Parathyroid adenoma (tissue), 2 donors: ENCODE measurements around the gene PTPRB.

Experiments
- H2AFZ ChIP-seq: fragments of 300-600 bp; sonication (generic); one replicate; pipeline ENCODE4 v1.7.0; 2017; ENCODE audit warnings: antibody characterized with exemption, mild to moderate bottlenecking
- H3K27ac ChIP-seq: fragments of 300-600 bp; sonication (generic); one replicate; pipeline ENCODE4 v1.7.0; 2017
- H3K27me3 ChIP-seq: fragments of 300-600 bp; sonication (generic); one replicate; pipeline ENCODE4 v1.7.0; 2017; ENCODE audit warnings: low read length; ENCODE audit not compliant: control insufficient read depth, insufficient read depth
- H3K36me3 ChIP-seq: fragments of 300-600 bp; sonication (generic); one replicate; pipeline ENCODE4 v1.7.0; 2017; ENCODE audit warnings: low read length; ENCODE audit not compliant: control insufficient read depth, insufficient read depth
- H3K4me1 ChIP-seq: fragments of 300-600 bp; sonication (generic); one replicate; pipeline ENCODE4 v1.7.0; 2017; ENCODE audit warnings: control low read depth
- H3K4me2 ChIP-seq: fragments of 300-600 bp; sonication (generic); one replicate; pipeline ENCODE4 v1.7.0; 2017; ENCODE audit warnings: low read length
- H3K4me3 ChIP-seq: fragments of 300-600 bp; sonication (generic); one replicate; pipeline ENCODE4 v1.7.0; 2017; ENCODE audit warnings: low read depth, low read length
- H3K79me2 ChIP-seq: fragments of 300-600 bp; sonication (generic); one replicate; pipeline ENCODE4 v1.7.0; 2017; ENCODE audit warnings: control low read depth
- H3K9ac ChIP-seq: fragments of 300-600 bp; sonication (generic); one replicate; pipeline ENCODE4 v1.7.0; 2017; ENCODE audit warnings: mild to moderate bottlenecking
- H3K9me3 ChIP-seq: fragments of 300-600 bp; sonication (generic); one replicate; pipeline ENCODE4 v1.7.0; 2017; ENCODE audit warnings: low read length; ENCODE audit not compliant: control insufficient read depth
- TF ChIP-seq, protein P1 (sequence below): fragments of 300-600 bp; sonication (generic); IDR thresholded peaks from one replicate; pipeline ENCODE4 v1.7.0; 2017; ENCODE audit warnings: antibody characterized with exemption, mild to moderate bottlenecking
- donor health status: primary hyperparathyroidism.

Gene PTPRB

DNA sequence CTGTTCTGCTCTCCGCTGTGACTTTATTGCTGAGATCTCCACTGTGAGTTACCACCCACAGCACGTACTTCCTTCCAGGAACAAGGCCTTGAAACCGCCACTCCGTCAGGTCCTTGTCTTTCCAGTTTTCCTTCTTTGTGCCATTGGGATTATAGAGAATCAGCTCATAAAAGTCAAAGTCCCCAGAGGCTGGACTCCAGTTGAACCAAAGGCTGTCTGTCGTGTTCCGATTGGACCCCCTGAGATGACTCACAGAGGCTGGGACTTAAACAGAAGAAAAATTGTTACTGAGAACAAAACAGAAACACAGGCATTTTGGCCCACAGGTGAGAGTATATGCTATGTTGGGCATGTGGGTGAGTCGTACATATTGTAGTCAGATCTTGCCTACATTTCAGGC, 76.6 kb downstream of the PTPRB start:
- Histone ChIP-seq H3K27ac (no peak overlapping the region), H3K9me3 (no peaks in the 10 kb centered on the region)
- TF ChIP-seq, protein P1, sequence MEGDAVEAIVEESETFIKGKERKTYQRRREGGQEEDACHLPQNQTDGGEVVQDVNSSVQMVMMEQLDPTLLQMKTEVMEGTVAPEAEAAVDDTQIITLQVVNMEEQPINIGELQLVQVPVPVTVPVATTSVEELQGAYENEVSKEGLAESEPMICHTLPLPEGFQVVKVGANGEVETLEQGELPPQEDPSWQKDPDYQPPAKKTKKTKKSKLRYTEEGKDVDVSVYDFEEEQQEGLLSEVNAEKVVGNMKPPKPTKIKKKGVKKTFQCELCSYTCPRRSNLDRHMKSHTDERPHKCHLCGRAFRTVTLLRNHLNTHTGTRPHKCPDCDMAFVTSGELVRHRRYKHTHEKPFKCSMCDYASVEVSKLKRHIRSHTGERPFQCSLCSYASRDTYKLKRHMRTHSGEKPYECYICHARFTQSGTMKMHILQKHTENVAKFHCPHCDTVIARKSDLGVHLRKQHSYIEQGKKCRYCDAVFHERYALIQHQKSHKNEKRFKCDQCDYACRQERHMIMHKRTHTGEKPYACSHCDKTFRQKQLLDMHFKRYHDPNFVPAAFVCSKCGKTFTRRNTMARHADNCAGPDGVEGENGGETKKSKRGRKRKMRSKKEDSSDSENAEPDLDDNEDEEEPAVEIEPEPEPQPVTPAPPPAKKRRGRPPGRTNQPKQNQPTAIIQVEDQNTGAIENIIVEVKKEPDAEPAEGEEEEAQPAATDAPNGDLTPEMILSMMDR: no peak

GRCh38 chr12:70559390-70559789, 77.8 kb downstream of the PTPRB start:
- no peaks in the 10 kb centered on the region for H3K4me1 ChIP-seq
- H3K9me3 ChIP-seq: no peaks in the 10 kb centered on the region
- no peak overlapping the region for H3K4me2 ChIP-seq
- no peaks in the 10 kb centered on the region for H3K27me3 ChIP-seq
- H3K9ac ChIP-seq: no peak overlapping the region
- H3K36me3 ChIP-seq: no peaks in the 10 kb centered on the region
- TF ChIP-seq, protein P1: no peak
- no peaks in the 10 kb centered on the region for H3K79me2 ChIP-seq
- no peak overlapping the region for H3K27ac ChIP-seq
- no peak overlapping the region for H2AFZ ChIP-seq
- no peak overlapping the region for H3K4me3 ChIP-seq

More for the DNA sequence above, 76.6 kb downstream of the PTPRB start:
- no peak overlapping the region for H3K9ac ChIP-seq
- no peaks in the 10 kb centered on the region for H3K27me3 ChIP-seq
- H3K4me1 ChIP-seq: no peaks in the 10 kb centered on the region
- no peaks in the 10 kb centered on the region for H3K79me2 ChIP-seq
- H2AFZ ChIP-seq: no peak overlapping the region
- no peak overlapping the region for H3K4me2 ChIP-seq
- no peak overlapping the region for H3K4me3 ChIP-seq
- H3K36me3 ChIP-seq: no peaks in the 10 kb centered on the region

- Histone ChIP-seq H3K9me3 (no peaks in the 10 kb centered on the region), H3K27me3 (no peaks in the 10 kb centered on the region), H3K36me3 (no peaks in the 10 kb centered on the region), H3K4me2 (no peak overlapping the region), H3K9ac (no peak overlapping the region), H3K4me3 (no peak overlapping the region), H2AFZ (no peak overlapping the region), H3K27ac (no peak overlapping the region), H3K79me2 (no peaks in the 10 kb centered on the region), H3K4me1 (no peaks in the 10 kb centered on the region)
- TF ChIP-seq, protein P1: no peak
Observed at GRCh38 chr12:70557583-70558191, 79.5 kb downstream of the PTPRB start.

DNA sequence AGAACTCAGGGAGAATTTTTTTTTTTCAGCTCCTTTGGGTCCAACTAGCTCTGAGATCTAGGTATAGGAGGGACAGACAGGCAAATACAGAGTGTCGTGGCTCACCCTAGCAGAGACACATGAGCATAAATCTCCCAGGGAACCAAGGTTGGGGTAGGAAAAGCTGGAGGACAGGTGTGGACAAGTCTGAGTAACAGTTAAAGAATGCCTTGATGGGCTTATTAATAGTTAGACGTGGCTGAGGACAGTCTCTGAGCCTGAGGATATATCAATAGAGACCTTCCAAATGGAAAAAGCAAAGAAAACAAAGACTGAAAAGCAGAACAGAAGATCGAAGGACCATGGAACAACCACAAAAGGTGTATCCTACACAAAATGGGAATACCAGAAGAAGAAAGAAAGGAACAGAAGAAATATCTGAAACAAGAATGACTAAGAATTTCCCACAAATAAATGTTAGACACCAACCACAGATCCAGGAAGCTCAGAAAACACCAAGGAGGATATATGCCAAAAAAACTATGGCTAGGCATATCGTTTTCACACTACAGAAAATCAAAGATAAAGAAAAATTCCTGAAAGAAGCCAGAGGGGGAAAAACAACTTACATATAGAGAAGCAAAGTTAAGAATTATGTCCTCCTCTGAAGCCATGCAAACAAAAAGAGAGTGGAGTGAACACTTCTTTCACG, 80.9 kb downstream of the PTPRB start:
- no peaks in the 10 kb centered on the region for H3K9me3 ChIP-seq
- no peaks in the 10 kb centered on the region for H3K4me1 ChIP-seq
- no peaks in the 10 kb centered on the region for H3K79me2 ChIP-seq
- H3K4me3 ChIP-seq: no peak overlapping the region
- H3K27ac ChIP-seq: no peak overlapping the region
- no peaks in the 10 kb centered on the region for H3K27me3 ChIP-seq
- no peak overlapping the region for H3K4me2 ChIP-seq
- H3K9ac ChIP-seq: no peak overlapping the region
- TF ChIP-seq, protein P1: no peak
- H3K36me3 ChIP-seq: no peaks in the 10 kb centered on the region
- no peak overlapping the region for H2AFZ ChIP-seq

GRCh38 chr12:70555081-70555480, 82.1 kb downstream of the PTPRB start:
- H3K9ac ChIP-seq: no peak overlapping the region
- H2AFZ ChIP-seq: no peak overlapping the region
- TF ChIP-seq, protein P1: no peak
- H3K79me2 ChIP-seq: no peaks in the 10 kb centered on the region
- H3K36me3 ChIP-seq: no peaks in the 10 kb centered on the region
- H3K9me3 ChIP-seq: no peaks in the 10 kb centered on the region
- no peak overlapping the region for H3K4me3 ChIP-seq
- no peak overlapping the region for H3K4me2 ChIP-seq
- no peaks in the 10 kb centered on the region for H3K27me3 ChIP-seq
- H3K4me1 ChIP-seq: no peaks in the 10 kb centered on the region
- no peak overlapping the region for H3K27ac ChIP-seq
